HCT116 (cell line): ENCODE measurements around the gene FAF2. TPM values are rescaled to one million over a fixed set of nuclear protein-coding genes. Genes with fewer than 3 reads are reported as not detected.

Experiments used
- ATAC-seq: fragments of 200-7000 bp; cut with Tn5 transposase; 2 replicates; pipeline ENCODE4 v1.9.1; 2020; ENCODE audit warnings: mild to moderate bottlenecking, moderate library complexity
- BruUV-seq: library from RNA; stranded (reverse); fragments of 400-500 nt; replicated peaks from 2 replicates; lab custom pipeline; 2021; lab: Mats Ljungman, UMichigan
- CTCF ChIA-PET: fragments of 300-600 bp; sonication (Branson Sonifier 250); formaldehyde crosslinking; loops from one replicate; lab custom pipeline; 2021; ENCODE audit warnings: antibody characterized with exemption; lab: Charles Lee
- POLR2A ChIA-PET: fragments of 300-600, 350-600 bp; sonication (Branson Sonifier 250); formaldehyde crosslinking; loops from one replicate; lab custom pipeline; 2021; ENCODE audit warnings: antibody characterized with exemption; lab: Charles Lee
- RAD21 ChIA-PET, 2 experiments: fragments of 300-600 bp; sonication (Branson Sonifier 250); formaldehyde crosslinking; loops; one replicate each; lab custom pipeline; 2023; ENCODE audit warnings: low total read pairs in 2 of 2; ENCODE audit not compliant: uncharacterized antibody in 2 of 2, unreplicated experiment in 2 of 2, low non-redundant PET in 1 of 2; lab: Charles Lee
- DNase-seq: peaks from one replicate; pipeline ENCODE4 v3.0.0-alpha.2; 2010; ENCODE audit warnings: low read depth, low spot score
- H2AFZ ChIP-seq: fragments of 200-600 bp; shearing (Covaris generic), sonication (generic); 2 replicates; pipeline ENCODE4 v1.6.1; 2017; ENCODE audit warnings: low read depth, mixed run types, mixed read lengths, antibody characterized with exemption, low read length; ENCODE audit not compliant: poor library complexity, severe bottlenecking
- H3K27ac ChIP-seq: 2 replicates; pipeline ENCODE4 v1.5.1; 2012; ENCODE audit warnings: low read depth, low read length
- H3K27me3 ChIP-seq: fragments of 200-600 bp; sonication (generic); 2 replicates; pipeline ENCODE4 v1.6.1; 2016; ENCODE audit warnings: mixed run types, low read length, mixed read lengths; ENCODE audit not compliant: insufficient read depth
- H3K36me3 ChIP-seq, 2 experiments: fragments of 200-500 bp in 1 of 2; fragments of 200-600 bp in 1 of 2; sonication (Bioruptor generic) in 1 of 2; sonication (generic) in 1 of 2; 2 replicates each; pipeline versions ENCODE4 v1.5.1 to v1.6.1; 2014 to 2016; ENCODE audit warnings: low read length in 2 of 2, inconsistent platforms in 1 of 2, mixed read lengths in 1 of 2, mixed run types in 1 of 2; ENCODE audit not compliant: insufficient read depth in 2 of 2, control insufficient read depth in 1 of 2
- H3K4me1 ChIP-seq, 2 experiments: fragments of 200-600 bp in 1 of 2; sonication (generic) in 1 of 2; 2 replicates each; pipeline versions ENCODE4 v1.5.1 to v1.6.1; 2012 to 2017; ENCODE audit warnings: low read length in 2 of 2, inconsistent platforms in 1 of 2, mild to moderate bottlenecking in 1 of 2, mixed read lengths in 1 of 2, mixed run types in 1 of 2, moderate library complexity in 1 of 2; ENCODE audit not compliant: insufficient read depth in 2 of 2, control insufficient read depth in 1 of 2
- H3K4me2 ChIP-seq: fragments of 200-600 bp; sonication (generic); 2 replicates; pipeline ENCODE4 v1.6.1; 2017; ENCODE audit warnings: mixed run types, low read length, mixed read lengths
- H3K4me3 ChIP-seq, 2 experiments: fragments of 200-600 bp in 1 of 2; sonication (generic) in 1 of 2; replicated peaks in 1 of 2; 2 replicates each; pipeline ENCODE4 v1.5.1; 2011 to 2016; ENCODE audit warnings: low read length in 2 of 2, control low read depth in 1 of 2, low read depth in 1 of 2, mild to moderate bottlenecking in 1 of 2, mixed read lengths in 1 of 2, mixed run types in 1 of 2
- H3K79me2 ChIP-seq: fragments of 200-600 bp; sonication (generic); 2 replicates; pipeline ENCODE4 v1.6.1; 2017; ENCODE audit warnings: mild to moderate bottlenecking, mixed run types, low read length, moderate library complexity, mixed read lengths; ENCODE audit not compliant: insufficient read depth
- H3K9ac ChIP-seq: fragments of 200-600 bp; sonication (generic); 2 replicates; pipeline ENCODE4 v1.6.1; 2016; ENCODE audit warnings: low read length, mixed read lengths
- H3K9me2 ChIP-seq: fragments of 200-600 bp; sonication (generic), shearing (Covaris generic); 2 replicates; pipeline ENCODE4 v1.6.1; 2017; ENCODE audit warnings: mixed run types, mild to moderate bottlenecking, moderate library complexity; ENCODE audit not compliant: insufficient read depth
- H3K9me3 ChIP-seq, 2 experiments: fragments of 200-500 bp in 1 of 2; fragments of 200-600 bp in 1 of 2; sonication (Bioruptor generic) in 1 of 2; sonication (generic) in 1 of 2; 2 replicates each; pipeline ENCODE4 v1.6.1; 2014 to 2017; ENCODE audit warnings: low read length in 2 of 2, mixed read lengths in 2 of 2, inconsistent platforms in 1 of 2, low read depth in 1 of 2, mild to moderate bottlenecking in 1 of 2, mixed run types in 1 of 2, moderate library complexity in 1 of 2; ENCODE audit not compliant: control insufficient read depth in 1 of 2, insufficient read depth in 1 of 2
- H4K20me1 ChIP-seq: fragments of 200-600 bp; sonication (generic), shearing (Covaris generic); 2 replicates; pipeline ENCODE4 v1.6.1; 2017; ENCODE audit warnings: mixed run types, mild to moderate bottlenecking, moderate library complexity; ENCODE audit not compliant: insufficient read depth
- CBX3 ChIP-seq: IDR thresholded peaks from 2 replicates; pipeline ENCODE4 v1.6.1; 2012; ENCODE audit warnings: low read depth
- CEBPB ChIP-seq: IDR thresholded peaks from 2 replicates; pipeline ENCODE4 v1.6.1; 2012; ENCODE audit warnings: low read depth
- EGR1 ChIP-seq: IDR thresholded peaks from 2 replicates; pipeline ENCODE4 v1.6.1; 2012; ENCODE audit warnings: low read depth
- ELF1 ChIP-seq: IDR thresholded peaks from 2 replicates; pipeline ENCODE4 v1.6.1; 2012; ENCODE audit warnings: low read depth, borderline replicate concordance
- EZH2phosphoT487 ChIP-seq: fragments of 200-600 bp; IDR thresholded peaks from 2 replicates; pipeline ENCODE4 v1.6.1; 2018; ENCODE audit warnings: antibody characterized with exemption, borderline replicate concordance
- FOSL1 ChIP-seq: IDR thresholded peaks from 2 replicates; pipeline ENCODE4 v1.6.1; 2012; ENCODE audit warnings: low read depth
- JUND ChIP-seq: IDR thresholded peaks from 2 replicates; pipeline ENCODE4 v1.6.1; 2012
- POLR2A ChIP-seq: IDR thresholded peaks from 2 replicates; pipeline ENCODE4 v1.7.0; 2011; ENCODE audit warnings: borderline replicate concordance; ENCODE audit not compliant: insufficient read depth, insufficient read length; ENCODE audit errors: extremely low read depth
- POLR2AphosphoS5 ChIP-seq: IDR thresholded peaks from 2 replicates; pipeline ENCODE4 v1.6.1; 2011; ENCODE audit warnings: mild to moderate bottlenecking, low read depth, low read length, moderate library complexity
- RAD21 ChIP-seq: IDR thresholded peaks from 2 replicates; pipeline ENCODE4 v1.6.1; 2012; ENCODE audit warnings: low read depth, mild to moderate bottlenecking
- SIN3A ChIP-seq: IDR thresholded peaks from 2 replicates; pipeline ENCODE4 v1.6.1; 2012; ENCODE audit warnings: low read depth
- SP1 ChIP-seq: IDR thresholded peaks from 2 replicates; pipeline ENCODE4 v1.6.1; 2012; ENCODE audit warnings: low read depth
- TCF7L2 ChIP-seq: IDR thresholded peaks from 2 replicates; pipeline ENCODE4 v1.7.0; 2011; ENCODE audit warnings: borderline replicate concordance, inconsistent platforms; ENCODE audit not compliant: insufficient read depth, insufficient read length; ENCODE audit errors: extremely low read depth
- YY1 ChIP-seq: IDR thresholded peaks from 2 replicates; pipeline ENCODE4 v1.6.1; 2011; ENCODE audit warnings: low read length, low read depth, moderate library complexity, mild to moderate bottlenecking; ENCODE audit not compliant: insufficient replicate concordance; ENCODE audit errors: extremely low read depth
- ZFX ChIP-seq: fragments of 450-650 bp; IDR thresholded peaks from 2 replicates; pipeline ENCODE4 v1.6.1; 2017
- ZNF274 ChIP-seq: fragments of 200-500 bp; sonication (Bioruptor generic); IDR thresholded peaks from 2 replicates; pipeline ENCODE4 v1.6.1; 2014; ENCODE audit warnings: mild to moderate bottlenecking, low read depth, low read length, inconsistent platforms
- intact Hi-C: fragments of 100-400 bp; cut with micrococcal nuclease; formaldehyde crosslinking; loops from 2 replicates; pipeline ENCODE4 v1.10.0; 2022
- total RNA-seq: library from RNA; stranded (reverse); gene quantifications from one replicate; pipeline ENCODE4 v1.2.1, GENCODE V29; 2021; ENCODE audit not compliant: unreplicated experiment
- TF ChIP-seq, protein P1 (sequence below), 3 experiments: fragments of 200-600 bp in 1 of 3; sonication (generic) in 1 of 3; IDR thresholded peaks in 2 of 3; conservative IDR thresholded peaks in 1 of 3; 2 replicates each; pipeline ENCODE4 v1.5.1; 2012 to 2017; ENCODE audit warnings: low read depth in 2 of 3, low read length in 2 of 3, antibody characterized with exemption in 1 of 3, borderline replicate concordance in 1 of 3, control low read depth in 1 of 3, mild to moderate bottlenecking in 1 of 3, mixed read lengths in 1 of 3, mixed run types in 1 of 3, moderate library complexity in 1 of 3; ENCODE audit not compliant: insufficient read depth in 1 of 3
- TF ChIP-seq, protein P2 (sequence below): IDR thresholded peaks from 2 replicates; pipeline ENCODE4 v1.6.1; 2011; ENCODE audit warnings: mild to moderate bottlenecking, low read length, moderate library complexity; ENCODE audit not compliant: insufficient replicate concordance; ENCODE audit errors: extremely low read depth
- TF ChIP-seq, protein P3 (sequence below): IDR thresholded peaks from 2 replicates; pipeline ENCODE4 v1.6.1; 2012
- TF ChIP-seq, protein P4 (sequence below): IDR thresholded peaks from 2 replicates; pipeline ENCODE4 v1.6.1; 2012; ENCODE audit warnings: low read depth

FAF2 gene
- total RNA-seq, 1 experiment from 2014 or later = 51.9 TPM

DNA sequence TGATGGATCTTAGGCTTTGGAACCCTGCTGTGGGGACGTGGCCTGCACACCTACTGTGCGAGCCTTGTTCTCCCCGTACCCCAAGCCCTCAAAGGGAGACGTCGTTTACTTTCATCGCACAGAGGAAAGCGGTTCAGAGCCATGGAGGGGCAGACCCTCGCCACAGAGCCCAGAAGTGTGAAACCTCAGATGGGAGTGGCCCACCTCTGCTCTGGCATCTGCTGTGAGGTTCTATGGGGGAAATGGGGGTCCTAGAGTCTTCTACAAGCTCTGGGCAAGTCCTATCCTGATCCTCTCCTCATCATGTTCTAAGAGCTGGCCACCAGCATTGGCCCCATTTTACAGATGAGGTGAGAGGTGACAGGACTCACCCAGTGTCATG, 92.8 kb downstream of the FAF2 start:
- no peaks in the 10 kb centered on the region for H3K9me2 ChIP-seq
- H3K9ac ChIP-seq = no peak overlapping the region
- H3K79me2 ChIP-seq = peaks cover 8% of the 10 kb centered on the region
- no peaks in the 10 kb centered on the region for H4K20me1 ChIP-seq
- CTCF ChIA-PET = no interaction called here
- no peaks in the 10 kb centered on the region for H3K36me3 ChIP-seq
- H3K4me1 ChIP-seq = peaks cover 35 to 58% of the 10 kb centered on the region in 2 experiments
- H3K4me3 ChIP-seq = no peak overlapping the region
- no peak overlapping the region for H2AFZ ChIP-seq
- peak overlapping the region; percentile 99 for H3K4me2 ChIP-seq
- peak overlapping the region; percentile 92; the same call in 1 of the 2 replicates for H3K27ac ChIP-seq
- ATAC-seq (no peak), DNase-seq (no peak)
- H3K27me3 ChIP-seq = no peaks in the 10 kb centered on the region
- TF ChIP-seq, protein P1, sequence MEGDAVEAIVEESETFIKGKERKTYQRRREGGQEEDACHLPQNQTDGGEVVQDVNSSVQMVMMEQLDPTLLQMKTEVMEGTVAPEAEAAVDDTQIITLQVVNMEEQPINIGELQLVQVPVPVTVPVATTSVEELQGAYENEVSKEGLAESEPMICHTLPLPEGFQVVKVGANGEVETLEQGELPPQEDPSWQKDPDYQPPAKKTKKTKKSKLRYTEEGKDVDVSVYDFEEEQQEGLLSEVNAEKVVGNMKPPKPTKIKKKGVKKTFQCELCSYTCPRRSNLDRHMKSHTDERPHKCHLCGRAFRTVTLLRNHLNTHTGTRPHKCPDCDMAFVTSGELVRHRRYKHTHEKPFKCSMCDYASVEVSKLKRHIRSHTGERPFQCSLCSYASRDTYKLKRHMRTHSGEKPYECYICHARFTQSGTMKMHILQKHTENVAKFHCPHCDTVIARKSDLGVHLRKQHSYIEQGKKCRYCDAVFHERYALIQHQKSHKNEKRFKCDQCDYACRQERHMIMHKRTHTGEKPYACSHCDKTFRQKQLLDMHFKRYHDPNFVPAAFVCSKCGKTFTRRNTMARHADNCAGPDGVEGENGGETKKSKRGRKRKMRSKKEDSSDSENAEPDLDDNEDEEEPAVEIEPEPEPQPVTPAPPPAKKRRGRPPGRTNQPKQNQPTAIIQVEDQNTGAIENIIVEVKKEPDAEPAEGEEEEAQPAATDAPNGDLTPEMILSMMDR (IDR thresholded peaks at IDR 0.05 in 2 of 3, conservative IDR thresholded peaks at IDR 0.05 in 1 of 3; ENCODE audit: borderline replicate concordance in 1 of 3, insufficient read depth in 1 of 3, low read depth in 2 of 3, low read length in 2 of 3) = no peak
- no peak for TF ChIP-seq TCF7L2
- TF ChIP-seq FOSL1 = no peak
- TF ChIP-seq EGR1 = no peak
- TF ChIP-seq, protein P2, sequence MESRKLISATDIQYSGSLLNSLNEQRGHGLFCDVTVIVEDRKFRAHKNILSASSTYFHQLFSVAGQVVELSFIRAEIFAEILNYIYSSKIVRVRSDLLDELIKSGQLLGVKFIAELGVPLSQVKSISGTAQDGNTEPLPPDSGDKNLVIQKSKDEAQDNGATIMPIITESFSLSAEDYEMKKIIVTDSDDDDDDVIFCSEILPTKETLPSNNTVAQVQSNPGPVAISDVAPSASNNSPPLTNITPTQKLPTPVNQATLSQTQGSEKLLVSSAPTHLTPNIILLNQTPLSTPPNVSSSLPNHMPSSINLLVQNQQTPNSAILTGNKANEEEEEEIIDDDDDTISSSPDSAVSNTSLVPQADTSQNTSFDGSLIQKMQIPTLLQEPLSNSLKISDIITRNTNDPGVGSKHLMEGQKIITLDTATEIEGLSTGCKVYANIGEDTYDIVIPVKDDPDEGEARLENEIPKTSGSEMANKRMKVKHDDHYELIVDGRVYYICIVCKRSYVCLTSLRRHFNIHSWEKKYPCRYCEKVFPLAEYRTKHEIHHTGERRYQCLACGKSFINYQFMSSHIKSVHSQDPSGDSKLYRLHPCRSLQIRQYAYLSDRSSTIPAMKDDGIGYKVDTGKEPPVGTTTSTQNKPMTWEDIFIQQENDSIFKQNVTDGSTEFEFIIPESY = no peak
- TF ChIP-seq ZNF274 = no peak
- no peak for TF ChIP-seq ZFX
- no peak for TF ChIP-seq SP1
- TF ChIP-seq, protein P3, sequence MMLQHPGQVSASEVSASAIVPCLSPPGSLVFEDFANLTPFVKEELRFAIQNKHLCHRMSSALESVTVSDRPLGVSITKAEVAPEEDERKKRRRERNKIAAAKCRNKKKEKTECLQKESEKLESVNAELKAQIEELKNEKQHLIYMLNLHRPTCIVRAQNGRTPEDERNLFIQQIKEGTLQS = no peak
- TF ChIP-seq JUND = no peak
- TF ChIP-seq CBX3 = no peak
- TF ChIP-seq, protein P4, sequence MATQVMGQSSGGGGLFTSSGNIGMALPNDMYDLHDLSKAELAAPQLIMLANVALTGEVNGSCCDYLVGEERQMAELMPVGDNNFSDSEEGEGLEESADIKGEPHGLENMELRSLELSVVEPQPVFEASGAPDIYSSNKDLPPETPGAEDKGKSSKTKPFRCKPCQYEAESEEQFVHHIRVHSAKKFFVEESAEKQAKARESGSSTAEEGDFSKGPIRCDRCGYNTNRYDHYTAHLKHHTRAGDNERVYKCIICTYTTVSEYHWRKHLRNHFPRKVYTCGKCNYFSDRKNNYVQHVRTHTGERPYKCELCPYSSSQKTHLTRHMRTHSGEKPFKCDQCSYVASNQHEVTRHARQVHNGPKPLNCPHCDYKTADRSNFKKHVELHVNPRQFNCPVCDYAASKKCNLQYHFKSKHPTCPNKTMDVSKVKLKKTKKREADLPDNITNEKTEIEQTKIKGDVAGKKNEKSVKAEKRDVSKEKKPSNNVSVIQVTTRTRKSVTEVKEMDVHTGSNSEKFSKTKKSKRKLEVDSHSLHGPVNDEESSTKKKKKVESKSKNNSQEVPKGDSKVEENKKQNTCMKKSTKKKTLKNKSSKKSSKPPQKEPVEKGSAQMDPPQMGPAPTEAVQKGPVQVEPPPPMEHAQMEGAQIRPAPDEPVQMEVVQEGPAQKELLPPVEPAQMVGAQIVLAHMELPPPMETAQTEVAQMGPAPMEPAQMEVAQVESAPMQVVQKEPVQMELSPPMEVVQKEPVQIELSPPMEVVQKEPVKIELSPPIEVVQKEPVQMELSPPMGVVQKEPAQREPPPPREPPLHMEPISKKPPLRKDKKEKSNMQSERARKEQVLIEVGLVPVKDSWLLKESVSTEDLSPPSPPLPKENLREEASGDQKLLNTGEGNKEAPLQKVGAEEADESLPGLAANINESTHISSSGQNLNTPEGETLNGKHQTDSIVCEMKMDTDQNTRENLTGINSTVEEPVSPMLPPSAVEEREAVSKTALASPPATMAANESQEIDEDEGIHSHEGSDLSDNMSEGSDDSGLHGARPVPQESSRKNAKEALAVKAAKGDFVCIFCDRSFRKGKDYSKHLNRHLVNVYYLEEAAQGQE = no peak
- TF ChIP-seq POLR2AphosphoS5 = no peak
- TF ChIP-seq POLR2A = no peak
- TF ChIP-seq ELF1 = no peak
- no peak for TF ChIP-seq RAD21
- no peak for TF ChIP-seq EZH2phosphoT487
- no peak for TF ChIP-seq CEBPB
- TF ChIP-seq SIN3A = no peak
- no peak for TF ChIP-seq YY1
- TF ChIP-seq, all 23 proteins: peak for 0
- RAD21 ChIA-PET = no interaction called here
- BruUV-seq = no TSS peak
- no peaks in the 10 kb centered on the region for H3K9me3 ChIP-seq
- POLR2A ChIA-PET = no interaction called here
- intact Hi-C loops = loop anchor here (5.0 kb wide), 1 partner anchor 729 kb away; no protein-coding TSS in a partner anchor
